ENCODE data around the gene PPIA. TPM values are rescaled to one million over a fixed set of nuclear protein-coding genes. Genes with fewer than 3 reads are reported as not detected.
"Not testable (repeated sequence)": the region's sequence is repeated elsewhere in the genome, so short reads cannot be mapped to it uniquely, and the experiment has no call there.

PPIA gene
- total RNA-seq, 1 donor from 2014 or later, result 524 TPM

DNA sequence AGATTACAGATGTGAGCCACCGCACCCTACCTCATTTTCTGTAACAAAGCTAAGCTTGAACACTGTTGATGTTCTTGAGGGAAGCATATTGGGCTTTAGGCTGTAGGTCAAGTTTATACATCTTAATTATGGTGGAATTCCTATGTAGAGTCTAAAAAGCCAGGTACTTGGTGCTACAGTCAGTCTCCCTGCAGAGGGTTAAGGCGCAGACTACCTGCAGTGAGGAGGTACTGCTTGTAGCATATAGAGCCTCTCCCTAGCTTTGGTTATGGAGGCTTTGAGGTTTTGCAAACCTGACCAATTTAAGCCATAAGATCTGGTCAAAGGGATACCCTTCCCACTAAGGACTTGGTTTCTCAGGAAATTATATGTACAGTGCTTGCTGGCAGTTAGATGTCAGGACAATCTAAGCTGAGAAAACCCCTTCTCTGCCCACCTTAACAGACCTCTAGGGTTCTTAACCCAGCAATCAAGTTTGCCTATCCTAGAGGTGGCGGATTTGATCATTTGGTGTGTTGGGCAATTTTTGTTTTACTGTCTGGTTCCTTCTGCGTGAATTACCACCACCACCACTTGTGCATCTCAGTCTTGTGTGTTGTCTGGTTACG, 6.0 kb downstream of the PPIA start:
- ATAC-seq, result no peak
- DNase-seq (ENCODE audit: missing footprints), result no peak
- intact Hi-C loops (cut with DNase I), result no loop called here

DNA sequence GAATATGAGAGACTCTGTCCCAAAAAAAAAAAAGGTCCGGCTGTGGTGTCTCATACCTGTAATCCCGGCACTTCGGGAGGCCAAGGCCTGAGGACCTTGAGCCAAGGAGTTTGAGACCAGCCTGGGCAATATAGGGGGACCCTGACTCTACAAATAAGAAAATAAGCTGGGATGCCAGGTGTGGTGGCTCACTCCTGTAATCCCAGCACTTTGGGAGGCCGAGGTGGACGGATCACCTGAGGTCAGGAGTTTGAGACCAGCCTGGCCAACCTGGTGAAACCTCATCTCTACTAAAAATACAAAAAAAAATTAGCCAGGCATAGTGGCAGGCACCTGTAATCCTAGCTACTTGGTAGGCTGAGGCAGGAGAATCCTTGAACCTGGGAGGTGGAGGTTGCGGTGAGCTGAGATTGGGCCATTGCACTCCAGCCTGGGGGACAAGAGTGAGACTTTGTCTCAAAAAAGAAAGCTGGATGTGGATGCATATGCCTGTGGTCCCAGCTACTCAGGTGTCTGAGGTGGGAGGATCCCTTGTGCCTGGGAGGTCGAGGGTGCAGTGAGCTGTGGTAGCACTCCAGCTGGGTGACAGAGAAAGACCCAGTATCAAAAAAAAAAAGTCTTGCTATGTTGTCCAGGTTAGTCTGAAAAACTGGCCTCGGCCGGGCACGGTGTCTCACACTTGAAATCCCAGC, 7.5 kb downstream of the PPIA start:
- intact Hi-C loops (cut with DNase I); ATAC-seq; DNase-seq (ENCODE audit: missing footprints): not testable (repeated sequence)

DNA sequence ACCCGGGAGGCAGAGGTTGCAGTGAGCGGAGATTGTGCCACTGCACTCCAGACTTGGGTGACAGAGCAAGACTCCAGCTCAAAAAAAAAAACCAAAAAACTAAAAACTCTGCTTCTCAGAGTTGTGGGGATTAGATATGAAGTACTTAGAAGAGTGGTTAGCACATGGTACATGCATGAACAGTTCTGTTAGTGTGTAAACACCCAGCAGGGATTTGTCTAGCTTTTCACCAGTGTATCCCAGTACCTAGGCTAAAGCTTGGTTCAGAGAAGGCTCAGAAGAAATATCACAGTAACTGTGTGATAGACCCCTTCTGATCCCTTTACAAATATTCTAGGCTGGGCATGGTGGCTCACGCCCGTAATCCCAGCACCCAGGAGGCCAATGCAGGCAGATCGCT, 9.5 kb downstream of the PPIA start:
- ATAC-seq (no peak), DNase-seq (ENCODE audit: missing footprints) (no peak)
- intact Hi-C loops (cut with DNase I), result no loop called here

DNA sequence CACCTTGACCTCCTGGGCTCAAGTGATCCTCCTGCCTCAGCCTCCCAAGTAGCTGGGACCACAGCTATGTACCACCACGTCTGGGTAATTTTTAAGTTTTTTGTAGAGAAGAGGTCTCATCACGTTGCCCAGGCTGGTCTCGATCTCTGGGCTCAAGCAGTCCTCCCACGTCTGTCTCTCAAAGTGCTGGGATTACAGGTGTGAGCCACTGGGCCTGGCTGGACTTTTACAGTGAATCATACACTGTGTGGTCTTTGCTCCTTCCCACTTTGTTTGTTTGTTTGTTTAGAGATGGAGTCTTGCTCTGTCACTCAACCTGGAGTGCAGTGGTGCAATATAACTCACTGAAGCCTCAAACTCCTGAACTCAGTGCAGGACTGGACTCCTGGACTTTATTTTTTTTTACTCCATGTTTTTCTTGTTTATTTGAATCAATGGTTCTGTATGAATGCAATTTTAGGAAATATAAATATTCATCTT, 12.5 kb downstream of the PPIA start:
- ATAC-seq (no peak), DNase-seq (ENCODE audit: missing footprints) (no peak)
- intact Hi-C loops (cut with DNase I), result no loop called here

DNA sequence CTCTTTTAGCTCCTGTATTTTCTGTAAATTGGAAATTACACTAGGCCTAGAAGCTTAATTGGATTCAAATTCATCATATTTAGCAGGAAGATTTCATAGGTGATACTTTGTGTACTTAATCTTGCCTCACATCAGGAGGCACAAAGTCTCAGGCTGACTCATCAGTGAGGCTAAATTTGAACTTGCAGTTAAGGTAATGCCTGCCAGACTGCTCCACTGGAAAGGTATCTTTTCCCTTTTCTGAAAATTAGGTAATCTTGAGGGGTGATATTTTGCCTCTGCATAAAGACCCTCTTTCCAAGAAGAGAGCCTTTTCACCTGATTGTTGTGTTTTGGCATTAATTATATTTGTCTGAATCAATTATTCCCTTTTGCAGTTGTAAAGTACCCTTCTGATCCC, 14.6 kb downstream of the PPIA start:
- ATAC-seq (no peak), DNase-seq (ENCODE audit: missing footprints) (no peak)
- intact Hi-C loops (cut with DNase I), result no loop called here

DNA sequence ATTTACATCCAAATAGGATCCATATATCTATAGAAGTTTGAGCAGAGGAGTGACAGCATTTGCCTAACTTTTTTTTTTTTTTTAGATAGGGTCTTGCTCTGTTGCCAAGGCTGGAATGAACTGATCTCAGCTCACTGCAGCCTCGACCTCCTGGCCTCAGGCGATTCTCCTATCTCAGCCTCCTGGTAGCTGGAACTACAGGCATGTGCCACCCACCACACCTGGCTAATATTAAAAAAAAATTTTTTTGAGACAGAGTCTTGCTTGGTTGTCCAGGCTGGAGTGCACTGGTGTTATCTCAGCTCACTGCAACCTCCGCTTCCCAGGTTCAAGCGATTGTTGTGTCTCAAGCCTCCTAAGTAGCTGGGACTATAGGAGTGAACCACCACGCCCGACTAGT, 15.1 kb downstream of the PPIA start:
- no peak for DNase-seq (ENCODE audit: missing footprints)
- ATAC-seq, result no peak
- intact Hi-C loops (cut with DNase I), result no loop called here

DNA sequence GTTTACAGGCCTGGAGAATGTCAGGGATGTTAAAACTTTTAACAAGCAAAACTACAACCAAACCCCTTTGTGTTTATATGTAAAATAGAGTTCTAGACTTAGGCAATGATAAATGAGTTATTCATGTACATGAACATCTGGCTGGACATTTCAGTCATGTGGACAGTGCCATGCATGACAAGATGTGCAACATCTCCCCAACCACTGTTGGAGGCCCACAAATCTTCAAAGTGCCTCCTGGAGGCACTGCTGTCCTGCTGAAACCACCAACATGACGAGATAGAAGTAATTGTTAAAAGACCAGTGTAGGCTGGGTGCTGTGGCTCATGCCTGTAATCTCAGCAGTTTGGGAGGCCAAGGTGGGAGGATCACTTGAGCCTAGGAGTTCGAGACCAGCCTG, 18.4 kb downstream of the PPIA start:
- no peak for ATAC-seq
- intact Hi-C loops (cut with DNase I), result no loop called here
- no peak for DNase-seq (ENCODE audit: missing footprints)

DNA sequence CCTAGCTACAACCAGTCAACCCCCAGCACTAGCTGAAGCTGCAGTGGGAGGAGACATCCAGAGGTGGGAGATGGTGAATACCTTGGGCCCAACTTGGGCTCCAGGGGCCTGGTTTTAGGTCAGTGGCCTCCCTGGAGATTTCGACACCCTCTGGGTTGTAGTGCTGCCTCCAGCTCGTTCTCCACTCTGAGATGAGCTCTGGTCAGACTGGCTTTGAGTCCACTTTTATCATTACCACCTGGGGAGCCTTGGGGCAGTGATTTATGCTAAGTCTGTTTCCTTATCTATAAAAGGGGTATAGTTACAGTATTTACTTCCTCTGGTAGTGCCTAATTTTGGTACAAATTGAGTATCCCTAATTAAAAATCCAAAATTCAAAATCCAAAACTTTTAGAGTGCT, 22.8 kb downstream of the PPIA start:
- intact Hi-C loops (cut with DNase I), result no loop called here
- ATAC-seq (no peak), DNase-seq (ENCODE audit: missing footprints) (no peak)

DNA sequence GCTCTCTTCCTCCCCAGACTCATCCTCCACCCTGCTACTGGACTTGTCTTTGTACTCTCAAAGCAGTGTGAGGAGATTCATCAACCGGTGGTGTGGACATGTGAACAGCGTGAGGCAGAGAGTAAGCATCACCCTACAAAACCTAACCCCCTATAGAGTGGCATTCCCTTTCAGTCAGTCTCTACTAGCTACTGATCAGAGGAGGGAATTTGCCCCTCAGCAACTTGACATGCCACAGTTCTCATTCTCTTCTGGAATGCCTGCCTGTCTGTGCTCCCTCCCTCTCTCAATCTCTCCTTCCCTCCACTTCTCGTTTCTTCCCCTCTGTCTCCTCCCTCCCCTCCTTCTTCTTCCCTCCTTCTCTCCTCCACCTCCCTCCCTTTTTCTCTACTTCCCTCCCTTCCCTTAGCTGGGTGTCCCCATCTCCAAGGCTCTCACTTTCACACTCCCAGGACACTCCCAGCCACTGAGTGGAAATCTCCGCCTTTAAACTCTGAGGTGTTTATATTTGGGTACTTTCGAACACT, 26.8 kb downstream of the PPIA start:
- no peak for DNase-seq (ENCODE audit: missing footprints)
- intact Hi-C loops (cut with DNase I), result no loop called here
- no peak for ATAC-seq

DNA sequence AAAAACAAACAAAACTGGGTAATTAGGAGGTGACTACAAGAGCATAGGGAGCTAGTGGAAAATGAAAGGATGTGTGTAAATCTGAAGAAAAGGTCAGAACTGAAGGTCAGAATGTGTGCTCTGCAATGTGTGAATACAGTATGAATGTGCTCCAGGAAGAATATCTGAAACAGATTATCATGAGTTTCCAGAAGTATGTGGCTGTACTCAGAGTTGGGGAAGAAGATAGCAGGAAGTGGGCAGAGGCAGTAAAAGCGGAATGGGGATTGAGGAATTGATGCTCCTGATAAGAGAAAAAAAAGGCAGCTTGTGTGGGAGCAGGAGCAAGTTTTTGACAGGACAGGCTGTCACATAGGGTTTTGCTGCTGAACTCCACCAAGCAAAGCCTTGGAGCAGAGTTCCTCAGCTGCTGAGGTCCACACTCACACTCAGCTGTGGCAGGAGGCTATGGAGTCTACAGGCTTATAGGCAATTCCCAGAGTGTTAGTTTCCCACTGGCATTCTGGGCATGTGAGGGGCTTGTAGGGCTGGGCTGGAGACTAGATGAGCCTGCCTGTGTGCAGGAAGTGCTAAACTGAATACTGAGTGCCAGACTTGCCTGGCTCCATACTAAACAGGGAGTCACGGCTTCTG, 28.5 kb downstream of the PPIA start:
- intact Hi-C loops (cut with DNase I), result no loop called here
- ATAC-seq (no peak), DNase-seq (ENCODE audit: missing footprints) (no peak)

DNA sequence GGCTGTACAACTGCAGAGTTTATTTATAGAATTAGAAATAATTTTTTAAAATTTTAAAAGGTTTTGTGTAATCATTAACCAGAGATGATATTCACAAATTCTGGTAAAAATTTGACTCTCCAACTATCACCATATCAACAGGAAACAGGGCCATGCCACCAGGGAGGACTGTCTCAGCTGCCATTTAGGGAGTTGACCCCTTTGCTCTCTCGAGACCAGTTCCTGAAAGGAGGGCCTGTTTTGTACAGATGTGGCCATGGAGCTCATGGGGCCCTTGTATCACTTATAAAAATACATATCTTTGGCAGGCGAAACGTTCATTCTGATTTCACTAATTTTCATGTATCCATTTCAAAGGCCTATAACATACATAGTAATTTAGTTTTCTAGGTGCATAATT, 31.1 kb downstream of the PPIA start:
- DNase-seq (ENCODE audit: missing footprints) (no peak), ATAC-seq (no peak)
- intact Hi-C loops (cut with DNase I), result no loop called here

DNA sequence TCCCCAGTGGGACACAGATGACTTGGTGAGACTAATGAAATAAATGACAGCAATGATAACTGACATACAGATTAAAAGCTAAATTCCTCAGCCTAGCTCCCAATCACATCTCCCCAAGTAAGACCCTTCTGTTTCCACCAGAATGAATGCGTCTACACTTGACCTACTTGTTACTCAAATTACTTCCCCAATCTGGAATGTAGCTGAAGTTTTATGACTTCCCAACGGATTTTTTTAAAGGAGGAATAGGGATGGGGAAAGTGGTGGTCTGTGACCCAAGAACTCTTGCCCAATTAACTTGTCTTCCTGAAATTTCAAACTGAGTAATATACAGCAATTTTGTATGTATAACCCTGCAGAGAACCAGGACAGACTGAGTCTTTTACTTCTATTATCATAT, 42.3 kb downstream of the PPIA start:
- intact Hi-C loops (cut with DNase I), result no loop called here
- DNase-seq (ENCODE audit: missing footprints) (no peak), ATAC-seq (no peak)

DNA sequence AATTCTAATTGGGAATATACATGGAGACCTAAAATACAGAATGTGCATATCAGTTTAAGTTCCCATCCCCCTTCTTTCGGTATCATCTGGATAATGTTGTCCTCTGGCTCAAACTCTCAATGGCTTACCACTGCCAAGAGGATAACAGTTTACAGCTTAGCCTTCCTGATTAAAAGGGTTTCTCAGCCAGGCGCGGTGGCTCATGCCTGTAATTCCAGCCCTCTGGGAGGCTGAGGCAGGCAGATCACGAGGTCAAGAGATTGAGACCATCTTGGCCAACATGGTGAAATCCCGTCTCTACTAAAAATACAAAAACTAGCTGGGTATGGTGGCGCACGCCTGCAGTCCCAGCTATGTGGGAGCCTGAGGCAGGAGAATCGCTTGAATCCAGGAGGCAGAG, 46.2 kb downstream of the PPIA start:
- DNase-seq (ENCODE audit: missing footprints), result not testable (repeated sequence)
- intact Hi-C loops (cut with DNase I), result loop anchor here (5.0 to 10.0 kb wide), 2 partner anchors 150 to 348 kb away; partner anchors contain the start of gene NUDCD3
- peak; percentile 48 for ATAC-seq

DNA sequence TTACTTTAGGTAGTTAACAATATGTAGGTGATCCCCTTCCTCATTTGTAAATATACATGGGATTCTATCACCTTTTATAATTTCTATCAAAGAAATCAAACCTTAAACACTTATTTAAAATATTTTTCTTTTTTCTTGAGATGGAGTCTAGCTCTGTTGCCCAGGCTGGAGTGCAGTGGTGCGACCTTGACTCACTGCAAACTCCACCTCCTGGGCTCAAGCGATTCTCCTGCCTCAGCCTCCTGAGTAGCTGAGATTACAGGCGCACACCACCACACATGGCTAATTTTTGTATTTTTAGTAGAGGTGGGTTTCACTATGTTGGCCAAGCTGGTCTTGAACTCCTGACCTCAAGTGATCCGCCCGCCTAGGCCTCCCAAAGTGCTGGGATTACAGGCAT, 47.0 kb downstream of the PPIA start:
- intact Hi-C loops (cut with DNase I), result loop anchor here (5.0 to 10.0 kb wide), 2 partner anchors 151 to 349 kb away; partner anchors contain the start of gene NUDCD3
- ATAC-seq; DNase-seq (ENCODE audit: missing footprints): not testable (repeated sequence)

DNA sequence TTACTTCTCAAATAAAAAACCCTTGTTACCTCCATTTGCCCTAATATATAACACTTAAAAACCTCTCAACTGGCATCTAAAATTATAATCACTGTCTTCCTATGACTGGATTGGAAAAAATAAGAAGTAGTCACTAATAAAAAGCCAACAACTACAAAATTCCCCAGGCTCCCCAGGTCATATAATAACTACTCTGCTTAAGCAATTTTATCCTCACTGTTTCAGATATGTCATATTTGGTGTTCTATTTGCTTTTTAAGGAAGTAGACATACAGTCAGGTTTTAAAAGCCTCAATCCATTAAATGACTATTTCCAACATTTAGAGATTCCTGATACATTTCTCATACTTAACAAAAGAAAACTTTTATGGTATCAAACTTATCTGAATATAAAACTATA, 49.0 kb downstream of the PPIA start:
- intact Hi-C loops (cut with DNase I), result loop anchor here (5.0 to 10.0 kb wide), 2 partner anchors 98 to 351 kb away; partner anchors contain the start of genes NUDCD3 and ZMIZ2
- DNase-seq (ENCODE audit: missing footprints), result no peak
- no peak for ATAC-seq

DNA sequence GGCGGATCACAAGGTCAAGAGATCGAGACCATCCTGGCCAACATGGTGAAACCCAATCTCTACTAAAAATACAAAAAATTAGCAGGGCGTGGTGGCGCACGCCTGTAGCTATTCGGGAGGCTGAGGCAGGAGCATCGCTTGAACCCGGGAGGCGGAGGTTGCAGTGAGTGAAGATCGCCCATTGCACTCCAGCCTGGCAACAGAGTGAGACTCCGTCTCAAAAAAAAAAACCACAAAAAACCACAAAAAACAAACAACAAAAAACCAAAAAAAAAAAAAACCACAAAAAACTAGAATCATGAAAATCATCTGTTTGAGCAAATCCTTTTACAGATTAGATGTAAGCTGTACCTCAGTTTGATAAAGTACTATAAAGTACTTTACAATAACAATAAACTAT, 49.9 kb downstream of the PPIA start:
- not testable (repeated sequence) for ATAC-seq; DNase-seq (ENCODE audit: missing footprints)
- intact Hi-C loops (cut with DNase I), result loop anchor here (2.0 to 10.0 kb wide), 4 partner anchors 50 to 352 kb away; partner anchors contain the start of genes NUDCD3, PPIA and ZMIZ2

DNA sequence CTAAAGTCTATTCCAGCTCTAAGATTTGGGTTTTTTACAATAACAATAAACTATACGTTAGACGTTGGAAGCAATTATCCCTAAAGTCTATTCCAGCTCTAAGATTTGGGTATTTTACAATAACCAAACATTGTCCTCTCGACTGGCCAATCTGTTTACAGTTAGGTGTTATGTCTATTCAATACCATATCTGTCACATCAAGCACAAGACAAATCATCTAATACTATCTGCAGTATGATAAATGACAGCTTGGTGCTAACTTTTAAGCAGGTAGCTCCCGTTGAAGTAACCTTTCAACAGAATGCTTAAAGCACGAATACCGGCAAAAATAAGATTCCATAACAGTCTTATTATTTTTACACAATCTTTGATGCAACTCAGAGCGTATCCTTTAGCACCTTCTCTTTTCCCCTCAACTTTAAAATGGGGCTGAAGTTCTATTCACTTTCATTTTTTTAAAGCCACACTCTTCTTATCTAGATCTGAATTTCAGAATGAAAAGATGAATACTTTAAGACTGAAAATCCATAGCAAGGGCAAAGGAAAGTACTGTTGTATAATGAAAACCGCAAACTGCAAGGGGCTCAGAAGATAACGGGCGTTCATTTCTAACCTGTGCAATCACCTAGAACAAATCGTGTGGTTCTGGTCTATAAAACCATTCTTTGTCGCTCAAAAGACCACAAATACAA, 50.5 kb downstream of the PPIA start:
- intact Hi-C loops (cut with DNase I), result loop anchor here (2.0 to 10.0 kb wide), 4 partner anchors 50 to 352 kb away; partner anchors contain the start of genes NUDCD3, PPIA and ZMIZ2
- no peak for ATAC-seq
- no peak for DNase-seq (ENCODE audit: missing footprints)

DNA sequence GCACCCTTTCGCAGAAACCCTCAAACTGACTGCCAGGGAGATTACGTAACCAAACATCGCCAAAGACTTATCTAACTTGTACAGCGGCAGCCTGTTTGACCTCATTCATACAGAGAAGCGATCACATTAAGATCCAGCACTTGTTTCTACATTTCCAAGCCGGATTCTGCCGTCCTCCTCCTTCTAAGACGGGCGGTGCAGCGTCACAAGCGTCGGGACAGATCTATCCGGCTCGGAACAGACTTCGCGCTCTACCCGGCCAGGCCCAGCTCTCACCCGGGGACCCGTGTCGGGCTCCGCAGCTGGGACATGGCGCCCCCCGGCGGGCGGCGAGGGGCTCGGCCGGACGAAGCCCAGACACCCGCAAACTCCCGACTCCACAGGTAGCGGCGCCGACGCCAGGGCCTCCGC, 51.0 kb downstream of the PPIA start:
- peak; percentile 80 for ATAC-seq
- intact Hi-C loops (cut with DNase I), result loop anchor here (2.0 to 10.0 kb wide), 4 partner anchors 51 to 353 kb away; partner anchors contain the start of genes NUDCD3, PPIA and ZMIZ2
- DNase-seq (ENCODE audit: missing footprints), result peak; percentile 91

Data from Right ventricle myocardium inferior (tissue), 1 donor.